A549 (cell line): Measurements from ENCODE around the gene MCU.

ENCODE experiments used
- BHLHE40 ChIP-seq: IDR thresholded peaks from 2 replicates; pipeline ENCODE4 v1.6.1; 2012; ENCODE audit warnings: low read depth, low read length, inconsistent platforms
- JUNB ChIP-seq: fragments of >200 bp; sonication (Bioruptor Twin); formaldehyde crosslinking; IDR thresholded peaks from 2 replicates; pipeline ENCODE4 v1.6.1; 2016
- MYC ChIP-seq: IDR thresholded peaks from 2 replicates; pipeline ENCODE4 v1.6.1; 2012; ENCODE audit warnings: mild to moderate bottlenecking, inconsistent platforms, low read length, improper control_type of control experiment, borderline replicate concordance
- POLR2A ChIP-seq: IDR thresholded peaks from 2 replicates; pipeline ENCODE4 v1.6.1; 2012; ENCODE audit warnings: mild to moderate bottlenecking, low read length
- POLR2AphosphoS2 ChIP-seq: conservative IDR thresholded peaks from 2 replicates; pipeline ENCODE4 v1.6.1; 2012; ENCODE audit warnings: low read length, improper control_type of control experiment, inconsistent platforms
- ZC3H11A ChIP-seq: fragments of 450-650 bp; IDR thresholded peaks from 2 replicates; pipeline ENCODE4 v1.6.1; 2014; ENCODE audit warnings: antibody characterized with exemption, mild to moderate bottlenecking
- TF ChIP-seq, protein P1 (sequence below): fragments of 450-650 bp; IDR thresholded peaks from 2 replicates; pipeline ENCODE4 v1.6.1; 2014; ENCODE audit warnings: antibody characterized with exemption

DNA sequence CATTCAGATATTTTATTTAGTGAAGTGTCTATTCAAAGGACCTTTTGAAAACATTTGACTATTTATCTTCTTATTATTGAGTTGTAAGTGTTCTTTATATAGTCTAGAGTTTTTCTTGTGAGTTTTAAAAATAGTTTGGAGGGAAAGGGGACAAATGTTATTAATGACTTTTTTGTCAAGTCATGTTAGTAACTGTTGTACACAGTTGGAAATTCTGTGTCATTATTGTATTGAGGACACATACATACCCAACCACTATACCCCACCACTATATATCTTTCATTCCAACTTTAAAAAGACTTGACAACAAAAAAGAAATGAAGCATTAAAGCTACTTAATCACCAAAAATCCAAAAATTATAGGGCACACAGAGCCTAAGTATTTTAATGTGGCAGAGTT is 148.4 kb downstream of the MCU start:
- TF ChIP-seq MYC: no peak
- no peak for TF ChIP-seq JUNB
- no peak for TF ChIP-seq POLR2AphosphoS2
- TF ChIP-seq POLR2A: no peak
- no peak for TF ChIP-seq ZC3H11A
- no peak for TF ChIP-seq BHLHE40
- TF ChIP-seq, protein P1, sequence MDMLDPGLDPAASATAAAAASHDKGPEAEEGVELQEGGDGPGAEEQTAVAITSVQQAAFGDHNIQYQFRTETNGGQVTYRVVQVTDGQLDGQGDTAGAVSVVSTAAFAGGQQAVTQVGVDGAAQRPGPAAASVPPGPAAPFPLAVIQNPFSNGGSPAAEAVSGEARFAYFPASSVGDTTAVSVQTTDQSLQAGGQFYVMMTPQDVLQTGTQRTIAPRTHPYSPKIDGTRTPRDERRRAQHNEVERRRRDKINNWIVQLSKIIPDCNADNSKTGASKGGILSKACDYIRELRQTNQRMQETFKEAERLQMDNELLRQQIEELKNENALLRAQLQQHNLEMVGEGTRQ: no peak
